K562 treated with DMSO at 1 percent for 4 hours (cell line): ENCODE measurements around the gene FDX2. TPM values are rescaled to one million over a fixed set of nuclear protein-coding genes. Genes with fewer than 3 reads are reported as not detected.

Experiments
- total RNA-seq: library from RNA; unstranded; fragments of 300-600 nt; gene quantifications from 2 replicates; pipeline ENCODE4 v1.2.3, GENCODE V29; 2022; ENCODE audit not compliant: insufficient read depth

FDX2 gene
- 27.8 and 42.6 TPM in 2 replicates for total RNA-seq

DNA sequence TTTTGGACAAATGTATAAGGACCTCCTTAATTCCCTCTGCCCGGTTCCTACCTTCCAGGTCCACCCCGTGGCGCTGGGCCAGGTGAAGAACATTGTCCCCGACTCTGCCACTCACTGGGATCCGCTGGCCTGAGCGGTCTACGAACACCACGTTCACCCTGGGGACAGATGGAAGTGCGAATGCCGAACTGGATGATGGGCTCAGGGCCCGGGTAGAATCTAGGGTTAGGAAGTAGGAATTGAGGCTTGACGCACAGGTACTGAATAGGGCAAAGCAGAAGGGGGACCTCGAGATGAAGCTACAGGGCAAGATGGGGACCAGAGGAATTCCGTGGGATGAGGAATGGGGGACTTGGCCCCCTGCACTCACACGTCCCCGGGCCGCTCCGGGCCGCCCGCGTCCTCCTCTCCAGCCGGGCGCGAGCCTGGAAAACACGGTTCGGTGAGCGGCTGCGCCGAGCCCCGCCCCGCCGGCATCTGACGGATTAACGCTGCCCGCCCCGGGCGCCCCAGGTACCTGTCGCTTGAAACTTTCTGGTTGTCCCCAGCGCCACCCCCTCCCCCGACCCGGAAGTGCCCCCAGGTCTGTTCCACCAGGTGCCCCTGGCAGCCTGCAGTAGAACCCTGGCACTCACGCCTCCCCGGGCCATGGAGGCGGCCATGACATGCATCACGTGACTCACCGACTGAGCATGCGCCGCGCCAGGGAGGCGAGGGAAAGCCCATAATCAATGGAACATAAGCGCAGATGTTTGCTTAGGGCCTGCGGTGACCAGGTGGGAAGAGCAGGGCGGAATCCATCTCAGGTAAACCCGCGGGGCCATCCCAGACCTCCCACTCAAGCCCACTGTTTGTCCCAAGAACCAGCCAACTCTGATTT, at the start of gene FDX2:
TSS of gene FDX2 (minus strand) at position 681 of the 880 bp plus-strand sequence. CDS start at position 662, 19 bp downstream.

DNA sequence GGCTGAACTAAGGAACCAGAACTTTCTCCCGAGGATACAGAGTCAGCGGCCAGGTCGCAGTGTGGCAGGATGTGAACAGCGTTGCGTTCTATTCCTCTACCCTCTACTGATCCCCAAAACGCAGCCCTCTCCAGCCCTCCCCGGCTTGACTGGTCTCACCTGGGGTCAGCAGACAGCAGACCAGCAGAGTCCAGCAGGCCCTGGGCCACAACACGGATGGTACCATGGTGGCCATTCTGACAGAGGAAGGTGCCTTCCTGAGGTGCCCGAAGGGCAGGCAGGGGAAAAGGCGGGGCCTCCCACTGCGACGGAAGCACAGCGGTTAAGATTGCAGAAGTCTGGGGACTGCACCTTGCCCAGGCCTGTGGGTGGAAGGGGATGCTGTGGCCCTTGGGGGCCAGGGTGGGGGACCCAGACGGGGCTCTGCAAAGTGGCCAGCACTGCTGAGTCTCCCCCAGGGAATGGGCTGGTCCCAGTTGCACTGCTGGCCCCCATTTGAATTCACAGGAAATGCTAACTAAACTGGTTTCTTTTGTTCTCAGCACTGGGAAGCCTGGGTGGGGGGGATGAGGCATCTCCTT, 23.7 kb upstream of the FDX2 start, which contains the start of gene ICAM3:
TSS of gene ICAM3 (minus strand) at position 245 of the 581 bp plus-strand sequence. CDS start at position 235, 10 bp downstream.

DNA sequence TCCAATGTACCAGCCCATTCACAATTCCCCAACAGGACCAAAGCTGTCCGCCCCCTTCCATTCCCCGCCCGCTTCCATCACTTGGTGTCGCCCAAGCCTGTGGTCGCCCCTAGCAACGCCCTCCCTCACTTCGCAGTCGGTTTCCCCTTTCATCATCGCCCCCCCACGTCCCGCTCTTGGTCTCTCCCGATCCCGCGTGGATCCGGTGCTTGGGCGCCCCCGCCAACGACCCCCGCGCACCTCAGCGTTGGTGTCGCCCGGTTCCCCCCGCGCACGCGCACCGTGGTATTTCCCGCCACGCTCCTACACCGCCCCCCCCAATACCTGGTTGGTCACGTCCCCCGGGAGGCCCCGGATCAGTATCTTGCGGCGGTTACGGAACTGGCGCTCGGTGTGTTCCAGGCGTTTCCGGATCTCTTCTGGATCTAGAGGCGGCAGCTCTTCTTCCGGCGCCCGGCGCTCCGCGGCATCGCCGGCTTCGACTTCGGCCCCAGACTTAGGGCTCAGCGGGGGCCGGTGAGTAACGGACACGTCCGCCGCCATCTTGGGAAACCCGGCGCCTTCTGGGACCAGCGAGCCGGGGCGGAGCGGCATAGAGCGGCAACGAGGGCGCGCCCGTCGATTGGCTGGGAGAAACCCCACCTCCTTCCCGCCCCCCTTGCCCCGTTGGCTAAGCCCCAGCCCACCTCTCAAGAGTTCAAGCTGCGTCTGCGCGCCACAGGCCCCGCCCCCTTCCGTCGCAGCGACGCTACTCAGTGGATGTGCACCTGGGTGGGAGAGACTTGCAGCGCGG, 17.3 kb upstream of the FDX2 start, which contains the start of gene RAVER1:
TSS of gene RAVER1 (minus strand) at position 565 of the 793 bp plus-strand sequence. CDS start at position 543, 22 bp downstream.

DNA sequence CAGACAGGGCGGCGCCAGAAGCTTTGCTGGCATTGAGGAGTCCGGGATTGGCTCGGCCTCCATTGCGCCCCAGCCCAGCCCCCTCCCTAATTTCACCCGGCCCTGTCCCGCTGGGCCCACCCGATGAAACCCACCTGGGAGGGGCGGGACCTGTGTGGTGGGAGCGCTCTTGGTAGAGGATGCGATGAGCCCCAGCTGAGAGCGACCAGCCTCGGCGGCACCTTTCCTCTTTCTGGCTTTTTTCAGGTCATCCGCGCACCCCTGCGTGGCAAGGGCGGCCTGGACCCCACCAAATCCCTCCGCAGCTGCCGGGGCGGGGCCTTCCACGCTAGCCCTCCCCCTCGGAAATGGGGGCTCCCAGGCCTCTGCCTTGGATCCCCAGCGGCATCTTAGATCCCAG, 6.4 kb downstream of the FDX2 start, which contains the start of gene ZGLP1:
TSS of gene ZGLP1 (minus strand) at position 393 of the 400 bp plus-strand sequence.

DNA sequence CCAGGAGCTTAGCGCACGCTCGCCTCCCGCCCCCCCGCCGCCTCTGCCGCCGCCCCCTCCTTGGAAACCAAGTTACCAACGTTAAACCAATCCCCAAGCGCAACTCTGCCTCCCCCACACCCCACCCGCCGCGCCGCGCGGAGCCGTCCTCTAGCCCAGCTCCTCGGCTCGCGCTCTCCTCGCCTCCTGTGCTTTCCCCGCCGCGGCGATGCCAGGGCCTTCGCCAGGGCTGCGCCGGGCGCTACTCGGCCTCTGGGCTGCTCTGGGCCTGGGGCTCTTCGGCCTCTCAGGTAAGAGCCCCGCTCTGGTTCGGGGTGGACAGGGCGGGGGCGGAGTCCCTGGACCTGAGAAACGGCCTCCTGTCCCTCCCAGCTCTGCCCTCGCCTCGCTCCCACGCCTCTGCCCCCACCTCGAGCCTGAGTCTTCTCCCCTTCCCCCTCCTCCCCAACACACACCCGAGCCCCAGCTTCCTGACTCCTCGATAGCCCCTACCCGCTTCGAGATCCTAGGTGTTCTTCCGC, 25.9 kb downstream of the FDX2 start, which contains the start of gene ICAM5:
TSS of gene ICAM5 (plus strand) at position 117 of the 521 bp plus-strand sequence. CDS start at position 209, 92 bp downstream.

DNA sequence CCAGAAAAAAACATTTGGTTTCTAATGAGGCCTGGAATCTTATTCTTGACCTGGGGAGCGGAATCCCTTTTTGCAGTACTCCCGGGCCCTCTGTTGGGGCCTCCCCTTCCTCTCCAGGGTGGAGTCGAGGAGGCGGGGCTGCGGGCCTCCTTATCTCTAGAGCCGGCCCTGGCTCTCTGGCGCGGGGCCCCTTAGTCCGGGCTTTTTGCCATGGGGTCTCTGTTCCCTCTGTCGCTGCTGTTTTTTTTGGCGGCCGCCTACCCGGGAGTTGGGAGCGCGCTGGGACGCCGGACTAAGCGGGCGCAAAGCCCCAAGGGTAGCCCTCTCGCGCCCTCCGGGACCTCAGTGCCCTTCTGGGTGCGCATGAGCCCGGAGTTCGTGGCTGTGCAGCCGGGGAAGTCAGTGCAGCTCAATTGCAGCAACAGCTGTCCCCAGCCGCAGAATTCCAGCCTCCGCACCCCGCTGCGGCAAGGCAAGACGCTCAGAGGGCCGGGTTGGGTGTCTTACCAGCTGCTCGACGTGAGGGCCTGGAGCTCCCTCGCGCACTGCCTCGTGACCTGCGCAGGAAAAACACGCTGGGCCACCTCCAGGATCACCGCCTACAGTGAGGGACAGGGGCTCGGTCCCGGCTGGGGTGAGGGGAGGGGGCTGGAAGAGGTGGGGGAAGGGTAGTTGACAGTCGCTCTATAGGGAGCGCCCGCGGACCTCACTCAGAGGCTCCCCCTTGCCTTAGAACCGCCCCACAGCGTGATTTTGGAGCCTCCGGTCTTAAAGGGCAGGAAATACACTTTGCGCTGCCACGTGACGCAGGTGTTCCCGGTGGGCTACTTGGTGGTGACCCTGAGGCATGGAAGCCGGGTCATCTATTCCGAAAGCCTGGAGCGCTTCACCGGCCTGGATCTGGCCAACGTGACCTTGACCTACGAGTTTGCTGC, 28.7 kb downstream of the FDX2 start, which contains the start of gene ICAM4:
TSS of gene ICAM4 (plus strand) at position 153 of the 935 bp plus-strand sequence. CDS start at position 211, 58 bp downstream.

DNA sequence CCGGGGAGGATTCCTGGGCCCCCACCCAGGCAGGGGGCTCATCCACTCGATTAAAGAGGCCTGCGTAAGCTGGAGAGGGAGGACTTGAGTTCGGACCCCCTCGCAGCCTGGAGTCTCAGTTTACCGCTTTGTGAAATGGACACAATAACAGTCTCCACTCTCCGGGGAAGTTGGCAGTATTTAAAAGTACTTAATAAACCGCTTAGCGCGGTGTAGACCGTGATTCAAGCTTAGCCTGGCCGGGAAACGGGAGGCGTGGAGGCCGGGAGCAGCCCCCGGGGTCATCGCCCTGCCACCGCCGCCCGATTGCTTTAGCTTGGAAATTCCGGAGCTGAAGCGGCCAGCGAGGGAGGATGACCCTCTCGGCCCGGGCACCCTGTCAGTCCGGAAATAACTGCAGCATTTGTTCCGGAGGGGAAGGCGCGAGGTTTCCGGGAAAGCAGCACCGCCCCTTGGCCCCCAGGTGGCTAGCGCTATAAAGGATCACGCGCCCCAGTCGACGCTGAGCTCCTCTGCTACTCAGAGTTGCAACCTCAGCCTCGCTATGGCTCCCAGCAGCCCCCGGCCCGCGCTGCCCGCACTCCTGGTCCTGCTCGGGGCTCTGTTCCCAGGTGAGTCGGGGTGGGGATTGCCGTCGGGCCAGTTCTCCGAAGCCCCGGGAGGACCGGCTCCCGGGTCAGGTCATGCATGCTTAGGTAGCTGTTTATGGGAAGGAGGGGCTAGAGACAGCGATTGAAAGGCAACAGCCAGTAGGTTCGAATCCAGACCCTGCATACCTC, 45.0 kb downstream of the FDX2 start, which contains the start of gene ICAM1:
TSS of gene ICAM1 (plus strand) at position 505 of the 779 bp plus-strand sequence. CDS start at position 545, 40 bp downstream.

Other genes starting within 250 kb of the FDX2 start
- 19.4 and 25.1 TPM in 2 replicates for gene SHFL, start 229.7 kb downstream of the FDX2 start, total RNA-seq
- gene ANGPTL6, start 213.3 kb downstream of the FDX2 start, total RNA-seq = 0.76 TPM in 1 of 2 replicates, not detected in the other
- 22.8 and 35.9 TPM in 2 replicates for gene PPAN, start 209.7 kb downstream of the FDX2 start, total RNA-seq
- gene P2RY11, start 204.3 kb downstream of the FDX2 start, total RNA-seq = 10.7 and 16.4 TPM in 2 replicates
- 345 and 378 TPM in 2 replicates for gene EIF3G, start 196.1 kb downstream of the FDX2 start, total RNA-seq
- 140 and 183 TPM in 2 replicates for gene DNMT1, start 121.1 kb downstream of the FDX2 start, total RNA-seq
- gene S1PR2, start 84.7 kb downstream of the FDX2 start, total RNA-seq = 1.7 and 1.9 TPM in 2 replicates
- gene MRPL4, start 63.8 kb downstream of the FDX2 start, total RNA-seq = 128 and 153 TPM in 2 replicates
- 42.4 and 49.5 TPM in 2 replicates for gene ICAM1, start 44.9 kb downstream of the FDX2 start, total RNA-seq
- gene ICAM4, start 29.1 kb downstream of the FDX2 start, total RNA-seq = 87.1 and 92.6 TPM in 2 replicates
- 37.0 and 39.1 TPM in 2 replicates for gene ICAM5, start 26.1 kb downstream of the FDX2 start, total RNA-seq
- 6.8 and 13.6 TPM in 2 replicates for gene ZGLP1, start 6.2 kb downstream of the FDX2 start, total RNA-seq
- 60.1 and 84.3 TPM in 2 replicates for gene RAVER1, start 17.5 kb upstream of the FDX2 start, total RNA-seq
- 8.1 and 15.6 TPM in 2 replicates for gene ICAM3, start 23.6 kb upstream of the FDX2 start, total RNA-seq
- gene TYK2, start 64.6 kb upstream of the FDX2 start, total RNA-seq = 128 and 144 TPM in 2 replicates
- gene CDC37, start 87.5 kb upstream of the FDX2 start, total RNA-seq = 266 and 284 TPM in 2 replicates
- gene PDE4A, start 104.5 kb upstream of the FDX2 start, total RNA-seq = 8.9 and 20.3 TPM in 2 replicates
- gene KEAP1, start 187.3 kb upstream of the FDX2 start, total RNA-seq = 50.6 and 59.5 TPM in 2 replicates
- gene S1PR5, start 201.4 kb upstream of the FDX2 start, total RNA-seq = not detected in 2 replicates
- gene ATG4D, start 227.9 kb upstream of the FDX2 start, total RNA-seq = 64.0 and 67.0 TPM in 2 replicates
- gene KRI1, start 250.0 kb upstream of the FDX2 start, total RNA-seq = 31.8 and 31.9 TPM in 2 replicates